Transverse colon (tissue), 1 donor: ENCODE measurements around the gene CDC45.

Experiments
- EP300 ChIP-seq: sonication (generic); formaldehyde crosslinking; IDR thresholded peaks from one replicate; pipeline ENCODE4 v1.6.1; 2017; ENCODE audit warnings: antibody characterized with exemption, low read depth
- POLR2A ChIP-seq: fragments of 450-650 bp; IDR thresholded peaks from one replicate; pipeline ENCODE4 v1.6.1; 2016; ENCODE audit warnings: antibody characterized with exemption, mild to moderate bottlenecking, moderate library complexity

GRCh38 chr22:19522190-19522880 lies 42.6 kb downstream of the CDC45 start:
- TF ChIP-seq EP300 (no peak), POLR2A (no peak)
